Measurements from ENCODE around the gene ANXA5.
A peak's percentile ranks its signal among the peaks of the same experiment; 100 is the strongest.
"Not testable (repeated sequence)": the region's sequence is repeated elsewhere in the genome, so short reads cannot be mapped to it uniquely, and the experiment has no call there.

The ANXA5 gene

DNA sequence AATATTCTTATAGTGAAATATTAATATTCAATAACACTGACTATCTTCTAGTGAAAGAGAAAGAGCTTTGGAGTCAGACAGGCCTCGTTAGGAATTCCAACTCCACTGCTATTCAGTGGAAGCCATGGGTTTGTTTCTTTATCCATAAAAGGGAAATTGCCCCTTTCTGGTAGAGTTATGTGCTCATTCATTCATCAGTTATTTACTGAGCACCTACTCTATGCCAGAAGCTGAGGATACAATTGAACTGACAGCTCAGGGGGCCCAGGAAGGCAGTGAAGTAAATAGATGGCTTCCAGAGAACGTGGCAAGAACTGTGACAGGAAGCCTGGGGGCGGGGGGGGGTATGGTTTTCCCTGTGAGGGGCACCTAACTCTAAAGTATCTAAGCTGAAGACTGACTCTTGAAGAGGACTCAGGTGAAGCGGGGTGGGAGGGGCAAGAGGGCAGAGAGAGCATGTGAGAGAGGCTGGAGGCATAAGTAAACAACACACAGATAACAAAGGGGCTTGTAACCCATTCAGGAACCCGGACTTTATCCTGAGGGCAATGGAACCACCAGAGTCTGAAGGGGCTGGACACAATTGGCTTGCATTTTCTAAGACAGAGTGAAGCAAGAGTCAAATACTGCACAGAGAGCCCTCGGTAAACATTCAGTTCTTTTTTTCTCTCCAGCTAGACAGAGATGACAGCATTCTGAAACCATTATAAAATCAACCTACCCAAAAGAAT, 20.3 kb downstream of the ANXA5 start:
- DNase-seq, result no peak

DNA sequence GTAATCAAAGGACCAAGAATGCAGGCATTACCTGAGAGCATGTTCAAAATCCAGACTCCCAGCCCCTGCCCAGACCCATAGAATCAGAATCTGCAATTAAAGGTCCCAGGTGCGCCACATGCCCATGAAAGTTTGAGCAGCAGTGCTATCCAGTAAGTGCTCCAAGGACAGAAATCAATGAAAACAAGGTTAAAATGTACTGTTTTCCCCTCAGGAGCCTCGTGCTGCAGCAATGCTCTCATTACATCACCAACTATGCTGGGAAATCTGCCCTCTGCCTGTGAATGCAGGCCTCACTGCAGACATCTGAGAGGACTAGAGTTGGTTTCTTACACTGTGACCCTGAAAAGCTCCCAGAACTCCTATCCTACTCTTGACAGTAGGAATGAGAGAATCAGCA, 21.1 kb downstream of the ANXA5 start:
- no peak for DNase-seq

- DNase-seq, result no peak
Measured at GRCh38 chr4:121674696-121675095, 22.1 kb downstream of the ANXA5 start.

DNA sequence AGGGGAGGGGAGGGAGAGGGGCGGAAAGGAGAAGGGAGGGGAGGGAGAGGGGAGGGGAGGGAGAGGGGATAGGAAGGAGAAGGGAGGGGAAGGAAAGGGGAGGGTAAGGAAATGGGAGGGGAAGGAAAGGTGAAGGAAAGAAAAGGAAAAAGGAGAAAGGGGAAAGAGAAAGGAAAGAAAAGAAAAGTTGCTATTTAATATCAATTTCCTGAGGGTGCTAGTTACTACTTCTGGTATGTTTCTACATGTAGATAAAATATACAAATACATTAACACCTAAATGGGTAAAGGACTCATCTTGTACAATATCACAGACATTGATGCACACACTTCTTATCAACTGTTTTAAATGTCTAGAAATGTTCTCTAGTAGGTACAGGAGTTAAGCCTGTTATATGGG, 22.6 kb downstream of the ANXA5 start:
- DNase-seq, result no peak

DNA sequence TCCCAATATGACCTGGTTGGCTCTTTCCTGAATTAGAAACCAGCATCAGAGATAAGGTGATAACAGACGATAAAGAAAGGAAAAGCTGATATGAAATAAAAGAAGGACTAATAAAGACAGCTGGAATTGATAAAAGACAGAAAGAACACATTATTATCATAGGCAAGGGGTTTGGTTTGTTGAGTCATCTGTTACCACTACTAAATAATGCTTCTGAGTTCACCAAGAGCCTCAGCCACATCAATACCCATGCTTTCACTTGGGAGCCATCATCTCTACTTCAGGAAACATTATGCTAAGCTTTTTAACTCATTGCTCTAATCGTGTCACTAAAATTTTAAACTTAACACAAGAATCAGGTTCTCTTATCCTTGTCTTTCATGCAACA, 27.6 kb downstream of the ANXA5 start:
- DNase-seq, result no peak

DNA sequence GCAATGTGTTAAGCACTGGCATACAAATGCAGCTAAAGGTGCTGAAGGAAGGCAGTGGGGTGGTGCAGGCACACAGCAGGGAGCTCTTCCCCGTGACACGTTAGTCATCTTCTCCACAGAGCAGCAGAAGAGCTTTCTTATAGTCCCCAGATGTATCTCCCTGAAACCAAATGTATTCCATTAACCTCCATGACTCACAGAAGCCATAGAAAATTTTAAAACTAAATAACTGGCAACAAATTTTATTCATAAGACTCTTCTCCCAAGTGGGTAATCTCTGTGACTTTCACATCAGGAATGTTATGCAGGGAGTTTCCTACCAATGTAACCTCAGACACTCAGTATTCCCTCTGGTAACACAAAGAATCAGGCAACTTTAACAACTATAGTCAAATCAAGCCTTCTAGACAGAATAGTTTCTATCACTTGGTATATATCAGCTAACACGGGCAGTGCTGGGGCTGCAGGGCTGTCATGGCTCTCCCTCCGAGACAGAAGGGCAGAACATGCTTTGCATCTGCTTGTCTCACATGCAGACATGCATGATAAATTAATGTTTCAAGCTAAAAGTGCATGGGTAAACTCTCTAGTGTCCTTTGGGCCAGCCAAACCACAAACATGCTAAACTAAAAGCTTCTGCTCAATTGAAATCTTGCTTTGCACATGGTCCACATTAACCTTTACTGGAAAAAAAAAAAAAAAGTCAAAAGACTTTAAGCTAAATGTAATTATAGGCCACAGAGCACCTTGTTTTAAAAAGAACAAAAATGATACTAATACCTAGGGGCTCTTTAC, 28.2 kb downstream of the ANXA5 start:
- no peak for DNase-seq

DNA sequence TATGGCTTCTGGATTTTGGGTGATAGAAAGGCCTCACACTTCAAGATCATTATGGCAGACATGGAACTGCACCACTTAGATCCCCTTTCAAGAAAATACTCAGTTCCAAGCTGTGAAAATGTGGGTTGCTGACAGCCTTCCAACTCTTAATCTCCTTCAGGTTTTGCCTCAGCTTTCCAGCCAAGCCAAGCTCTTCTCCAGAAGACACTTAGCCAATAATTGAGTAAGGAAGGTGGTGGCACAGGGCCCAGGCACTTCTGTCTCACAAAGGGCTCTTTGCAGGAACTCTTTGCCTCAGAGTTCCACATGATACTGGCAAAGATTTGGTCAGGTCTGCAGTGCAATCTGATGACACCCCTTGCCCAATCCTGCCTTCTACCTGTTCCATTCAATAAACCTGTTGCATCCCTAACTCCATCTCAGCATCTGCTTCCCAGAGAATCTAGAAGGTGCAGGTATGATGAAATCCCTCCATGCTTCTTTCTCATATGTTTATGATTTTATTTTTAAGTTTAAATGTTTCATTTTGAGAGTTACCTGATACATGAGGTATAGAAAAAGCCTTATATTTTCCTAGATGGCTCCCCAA, 30.6 kb downstream of the ANXA5 start:
- no peak for DNase-seq

- DNase-seq, result no peak
Measured at GRCh38 chr4:121665371-121665770, 31.4 kb downstream of the ANXA5 start.

GRCh38 chr4:121662225-121662624, 34.6 kb downstream of the ANXA5 start:
- no peak for DNase-seq

DNA sequence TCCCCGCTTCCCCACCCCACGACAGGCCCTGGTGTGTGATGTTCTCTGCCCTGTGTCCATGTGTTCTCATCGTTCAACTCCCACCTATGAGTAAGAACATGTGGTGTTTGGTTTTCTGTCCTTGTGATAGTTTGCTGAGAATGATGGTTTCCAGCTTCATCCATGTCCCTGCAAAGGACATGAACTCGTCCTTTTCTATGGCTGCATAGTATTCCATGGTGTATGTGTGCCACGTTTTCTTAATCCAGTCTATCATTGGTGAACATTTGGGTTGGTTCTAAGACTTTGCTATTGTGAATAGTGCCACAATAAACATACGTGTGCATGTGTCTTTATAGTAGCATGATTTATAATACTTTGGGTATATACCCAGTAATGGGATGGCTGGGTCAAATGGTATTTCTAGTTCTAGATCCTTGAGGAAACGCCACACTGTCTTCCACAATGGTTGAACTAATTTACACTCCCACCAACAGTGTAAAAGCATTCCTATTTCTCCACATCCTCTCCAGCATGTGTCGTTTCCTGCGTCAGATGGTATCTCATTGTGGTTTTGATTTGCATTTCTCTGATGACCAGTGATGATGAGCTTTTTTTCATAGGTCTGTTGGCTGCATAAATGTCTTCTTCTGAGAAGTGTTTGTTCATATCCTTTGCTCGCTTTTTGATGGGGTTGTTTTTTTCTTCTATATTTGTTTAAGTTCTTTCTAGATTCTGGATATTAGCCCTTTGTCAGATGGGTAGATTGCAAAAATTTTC, 36.4 kb downstream of the ANXA5 start:
- DNase-seq, result not testable (repeated sequence)

DNA sequence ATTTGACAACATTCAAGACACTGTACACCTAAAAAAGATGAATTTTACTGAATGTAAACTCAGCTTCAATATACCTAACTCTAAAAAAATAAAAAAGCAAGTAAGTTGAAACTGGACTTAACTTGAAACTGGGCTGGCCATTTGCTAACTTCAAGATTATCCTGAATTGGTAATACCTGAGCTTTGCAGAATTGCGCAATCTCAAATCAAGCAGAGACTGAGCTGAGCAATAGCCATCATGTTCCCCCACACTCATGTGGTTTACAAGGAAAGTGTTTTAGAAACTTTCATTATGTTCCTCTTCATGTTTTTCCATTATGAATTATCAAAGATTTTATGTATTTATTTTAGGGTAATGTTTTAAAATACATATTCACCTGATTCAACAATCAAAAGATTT, 38.7 kb downstream of the ANXA5 start:
- DNase-seq, result no peak

GRCh38 chr4:121656269-121656641, 40.5 kb downstream of the ANXA5 start:
- DNase-seq, result peak; percentile 38

GRCh38 chr4:121655320-121656268, 41.2 kb downstream of the ANXA5 start:
- DNase-seq, result no peak

GRCh38 chr4:121654738-121655137, 42.0 kb downstream of the ANXA5 start:
- DNase-seq, result no peak

DNA sequence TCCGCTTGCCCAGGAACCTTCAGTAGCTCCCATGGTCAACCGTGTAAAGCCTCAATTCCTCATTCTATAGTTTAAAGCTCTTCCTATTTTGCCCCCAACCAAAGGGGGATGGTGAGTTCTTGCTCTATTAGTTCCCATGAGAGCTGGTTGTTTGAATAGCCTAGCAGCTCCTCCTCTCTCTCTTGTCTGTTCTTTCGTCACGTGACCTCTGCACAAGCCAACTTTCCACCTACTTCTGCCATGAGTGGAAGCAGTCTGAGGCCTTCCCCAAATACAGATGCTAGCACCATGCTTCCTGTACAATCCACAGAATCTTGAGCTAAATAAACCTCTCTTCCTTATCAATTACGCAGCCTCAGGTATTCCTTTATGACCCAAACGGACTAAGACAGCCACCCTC, 42.8 kb downstream of the ANXA5 start:
- no peak for DNase-seq

GRCh38 chr4:121653214-121653613, 43.6 kb downstream of the ANXA5 start:
- no peak for DNase-seq

GRCh38 chr4:121651597-121651996, 45.2 kb downstream of the ANXA5 start:
- no peak for DNase-seq

- DNase-seq, result no peak
Measured at GRCh38 chr4:121650741-121651140, 46.0 kb downstream of the ANXA5 start.

DNA sequence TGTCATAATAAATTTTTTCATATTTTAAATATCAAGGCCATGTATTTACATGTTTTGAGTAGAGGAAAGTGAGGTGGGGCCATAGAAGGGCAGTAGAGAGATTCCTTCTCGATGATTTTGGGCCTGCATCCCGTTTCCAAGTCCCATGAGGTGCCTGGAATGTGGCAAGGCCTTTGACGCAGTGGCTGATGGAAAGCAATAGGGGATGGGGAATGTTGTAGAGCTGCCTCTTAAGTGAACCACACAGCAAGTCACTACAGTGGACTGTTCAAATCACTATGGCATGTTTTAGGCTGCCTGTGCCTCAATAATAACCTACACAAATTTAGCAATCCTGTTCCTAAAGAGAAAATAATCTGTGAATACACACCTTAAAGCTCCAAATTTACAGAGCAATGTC, 48.3 kb downstream of the ANXA5 start:
- no peak for DNase-seq

DNA sequence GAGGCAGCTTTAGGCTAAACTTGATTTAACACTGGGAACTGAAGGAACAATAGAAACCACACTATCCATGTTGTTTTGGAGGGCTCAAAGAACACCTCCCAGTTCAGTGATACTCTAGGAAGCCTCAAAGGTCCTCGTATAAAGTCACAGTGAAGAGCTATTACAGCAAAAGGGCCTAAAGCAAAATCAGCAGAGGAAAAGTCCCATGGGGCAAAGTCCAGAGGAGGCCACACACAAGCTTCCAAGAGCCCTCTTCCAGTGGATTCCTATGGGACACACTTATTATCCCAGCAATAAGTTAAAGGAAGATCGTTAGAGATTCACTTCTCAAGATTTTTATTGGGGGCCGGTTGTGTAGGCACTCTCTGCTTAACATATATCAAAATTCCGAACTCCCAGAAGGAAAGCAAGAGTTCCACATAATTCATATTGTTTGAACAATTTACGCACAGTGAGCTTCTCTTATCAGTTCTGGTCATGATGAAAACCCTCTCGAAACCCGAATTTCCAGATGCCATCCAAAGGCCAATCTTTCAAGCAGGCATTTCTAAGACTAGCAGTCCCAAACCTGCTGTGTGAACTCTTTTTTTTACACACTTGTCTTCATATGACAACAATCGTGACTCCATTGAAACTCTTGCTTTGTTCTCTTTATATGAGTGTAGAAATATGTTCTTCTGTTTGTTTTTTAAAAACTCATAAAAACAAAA, 53.7 kb downstream of the ANXA5 start:
- no peak for DNase-seq

- no peak for DNase-seq
Measured at GRCh38 chr4:121642292-121642691, 54.5 kb downstream of the ANXA5 start.

- DNase-seq, result no peak
Measured at GRCh38 chr4:121633653-121634052, 63.1 kb downstream of the ANXA5 start.
